OCI-LY1 (cell line): ENCODE results near the gene ARHGAP21.

Experiments used
- CTCF ChIP-seq: fragments of 200-600 bp; sonication (generic), shearing (Covaris generic); IDR thresholded peaks from 2 replicates; pipeline ENCODE4 v1.5.1; 2017; ENCODE audit warnings: mild to moderate bottlenecking, antibody characterized with exemption, low read length, moderate library complexity, mixed read lengths
- EZH2 ChIP-seq: fragments of 200-600 bp; sonication (generic), shearing (Covaris generic); IDR thresholded peaks from 2 replicates; pipeline ENCODE4 v1.8.0; 2017; ENCODE audit warnings: borderline replicate concordance, mixed run types, mild to moderate bottlenecking, antibody characterized with exemption, low read length, moderate library complexity, mixed read lengths

DNA sequence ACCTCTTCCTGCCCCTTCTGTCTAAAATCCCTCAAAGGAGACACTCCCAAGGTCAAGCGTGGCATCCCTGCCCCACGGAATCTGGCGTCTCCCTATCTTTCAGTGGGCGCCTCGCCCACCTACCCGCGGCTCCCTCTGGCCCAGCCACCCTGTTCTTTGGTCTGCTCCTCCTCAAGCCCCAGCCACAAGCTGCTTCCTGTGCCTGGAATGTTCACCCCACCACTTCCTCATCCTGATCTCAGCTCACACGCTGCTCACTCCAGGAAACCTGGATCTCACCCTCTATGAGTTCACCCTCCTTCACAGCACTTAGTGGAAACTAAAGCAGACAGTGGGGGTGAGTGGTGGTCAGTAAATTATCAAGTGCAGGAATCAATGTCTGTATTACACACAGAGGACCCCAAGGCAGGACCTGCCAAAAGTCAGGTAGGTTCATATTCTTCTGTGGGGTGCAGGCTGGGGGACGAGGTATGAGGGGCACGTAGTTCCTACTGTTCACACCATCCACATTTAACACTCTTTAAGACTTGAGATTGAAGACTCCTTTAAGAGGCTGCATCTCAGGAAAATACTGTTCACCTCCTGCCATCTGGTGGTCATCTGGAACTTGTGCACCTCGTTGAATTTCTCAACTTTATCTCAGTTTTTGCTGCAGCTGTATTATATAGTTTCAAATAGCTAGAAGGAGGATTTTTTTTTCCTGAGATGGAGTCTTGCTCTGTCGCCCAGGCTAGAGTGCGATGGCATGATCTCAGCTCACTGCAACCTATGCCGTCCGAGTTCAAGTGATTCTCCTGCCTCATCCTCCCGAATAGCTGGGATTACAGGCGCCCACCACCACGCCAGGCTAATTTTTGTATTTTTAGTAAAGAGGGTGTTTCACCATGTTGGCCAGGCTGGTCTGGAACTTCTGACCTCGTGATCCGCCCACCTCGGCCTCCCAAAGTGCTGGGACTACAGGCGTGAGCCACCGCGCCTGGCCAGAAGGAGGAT is 166.6 kb downstream of the ARHGAP21 start:
- peak; percentile 66 for TF ChIP-seq CTCF
- TF ChIP-seq EZH2: no peak
